ENCODE measurements around the gene DCST2.
A peak's percentile ranks its signal among the peaks of the same experiment; 100 is the strongest.

Gene DCST2

GRCh38 chr1:155032886-155033285 is 695 bp downstream of the DCST2 start:
- DNase-seq (no peak), ATAC-seq (replicated peaks) (no peak)
- Mint-ChIP-seq H3K27ac (no peak overlapping the region), H3K4me1 (no peaks in the 10 kb centered on the region), H3K4me3 (no peak overlapping the region), H3K9me3 (no peaks in the 10 kb centered on the region), H3K36me3 (no peaks in the 10 kb centered on the region), H3K27me3 (peaks cover 2 to 13% of the 10 kb centered on the region in 2 donors)

DNA sequence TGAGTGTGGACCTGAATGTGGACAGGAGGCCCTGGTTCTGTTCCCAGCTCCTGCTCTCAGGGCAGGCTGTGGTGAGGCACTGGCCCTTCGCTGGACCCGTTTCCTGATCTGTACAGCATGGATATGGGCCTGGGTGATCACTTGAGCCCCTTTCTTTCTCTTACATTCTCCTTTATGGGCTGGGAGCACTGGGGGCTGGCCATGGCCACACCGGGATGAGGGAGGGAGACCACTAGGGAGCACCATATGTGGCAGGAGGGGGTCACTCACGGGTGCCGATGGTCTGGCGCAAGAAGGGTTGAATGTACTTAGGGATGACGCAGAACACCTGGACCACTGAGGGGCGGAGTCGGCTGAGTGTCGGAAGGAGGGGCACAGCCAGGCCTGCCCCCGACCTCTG is 2.7 kb downstream of the DCST2 start:
- Mint-ChIP-seq H3K4me3 (no peak overlapping the region), H3K36me3 (no peaks in the 10 kb centered on the region), H3K9me3 (no peaks in the 10 kb centered on the region), H3K4me1 (no peaks in the 10 kb centered on the region), H3K27me3 (peaks cover 0 to 4% of the 10 kb centered on the region in 2 donors), H3K27ac (no peak overlapping the region)
- no peak for DNase-seq
- ATAC-seq (replicated peaks) = no peak

DNA sequence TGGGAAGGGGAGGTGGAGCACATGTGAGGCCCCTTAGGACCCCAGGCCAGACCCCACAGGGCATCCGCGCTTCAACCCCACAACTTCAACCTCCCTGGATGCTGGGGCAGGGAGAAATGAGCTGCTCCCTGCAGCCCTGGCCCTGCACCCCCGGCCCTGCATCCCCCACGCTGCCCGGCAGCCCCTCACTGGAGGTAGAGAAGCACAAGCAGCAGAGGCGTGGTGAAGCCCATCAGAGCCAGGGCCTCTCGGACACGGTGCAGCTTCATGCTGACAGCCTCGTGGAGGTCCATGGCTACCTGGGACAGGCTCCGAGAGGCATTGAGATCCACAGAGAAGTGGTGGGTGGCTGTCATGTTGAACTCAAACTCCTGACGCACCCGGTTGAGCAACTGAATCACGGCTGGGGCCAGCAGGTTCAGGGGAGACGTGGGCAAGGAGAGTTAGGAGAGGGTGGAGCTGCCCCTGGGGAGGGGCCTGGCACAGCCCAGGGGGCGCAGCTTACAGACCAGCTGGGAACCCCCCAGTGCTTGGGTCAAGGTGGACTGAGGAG is 3.3 kb downstream of the DCST2 start:
- H3K9me3 Mint-ChIP-seq = no peaks in the 10 kb centered on the region
- peaks cover 0 to 4% of the 10 kb centered on the region in 2 donors for H3K27me3 Mint-ChIP-seq
- no peak overlapping the region for H3K27ac Mint-ChIP-seq
- H3K4me1 Mint-ChIP-seq = no peaks in the 10 kb centered on the region
- no peak for ATAC-seq (replicated peaks)
- no peaks in the 10 kb centered on the region for H3K36me3 Mint-ChIP-seq
- H3K4me3 Mint-ChIP-seq = no peak overlapping the region
- no peak for DNase-seq

DNA sequence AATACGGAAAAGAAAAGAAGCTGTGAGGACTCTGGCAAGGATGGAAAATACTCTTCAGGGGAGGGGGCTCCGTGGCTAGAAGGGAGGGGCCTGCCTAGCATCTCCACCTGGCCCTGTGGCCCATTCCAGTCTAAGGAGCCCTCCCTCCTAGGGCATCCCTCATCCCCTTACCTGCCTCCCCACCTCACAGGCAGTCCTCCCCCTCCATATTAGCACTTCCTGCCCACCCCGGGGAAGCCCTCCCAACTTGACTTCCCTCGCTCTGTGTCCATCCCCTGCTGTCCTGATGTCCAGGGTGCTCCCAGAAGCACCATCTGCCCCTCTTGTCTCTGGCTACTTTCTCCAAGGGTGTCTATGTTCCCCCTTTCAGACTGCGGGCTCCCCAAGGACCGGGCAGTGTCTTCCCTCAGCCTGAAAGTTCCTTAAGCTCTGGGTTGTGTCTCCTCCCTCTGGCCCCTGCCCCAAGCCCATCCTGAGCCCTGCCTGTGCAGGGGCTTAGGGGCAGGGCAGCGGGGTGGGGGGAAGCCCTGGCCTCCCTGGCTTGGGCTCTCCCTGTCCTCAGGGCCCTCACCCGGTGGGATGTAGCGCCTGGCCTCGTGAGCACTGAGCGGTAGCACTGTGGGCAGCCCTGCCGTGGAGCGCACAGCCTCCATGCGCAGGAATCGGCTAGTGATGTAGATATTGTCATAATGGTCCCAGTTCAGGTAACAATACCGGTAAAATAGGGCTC is 3.9 kb downstream of the DCST2 start:
- no peak overlapping the region for H3K4me3 Mint-ChIP-seq
- no peaks in the 10 kb centered on the region for H3K36me3 Mint-ChIP-seq
- no peaks in the 10 kb centered on the region for H3K9me3 Mint-ChIP-seq
- DNase-seq = no peak
- ATAC-seq (replicated peaks) = no peak
- H3K4me1 Mint-ChIP-seq = no peaks in the 10 kb centered on the region
- no peak overlapping the region for H3K27ac Mint-ChIP-seq
- peaks cover 0 to under 1% of the 10 kb centered on the region in 2 donors for H3K27me3 Mint-ChIP-seq

- Mint-ChIP-seq H3K4me3 (no peak overlapping the region), H3K27ac (no peak overlapping the region), H3K27me3 (no peaks in the 10 kb centered on the region), H3K4me1 (peaks cover 0 to 2% of the 10 kb centered on the region in 2 donors), H3K9me3 (no peaks in the 10 kb centered on the region), H3K36me3 (peaks cover 0 to 1% of the 10 kb centered on the region in 2 donors)
- no peak for ATAC-seq (replicated peaks)
- DNase-seq = no peak
Observed at GRCh38 chr1:155026588-155026987, 7.0 kb downstream of the DCST2 start.

- Mint-ChIP-seq H3K4me3 (no peak overlapping the region), H3K27ac (no peak overlapping the region), H3K9me3 (no peaks in the 10 kb centered on the region), H3K4me1 (peaks cover 0 to 7% of the 10 kb centered on the region in 2 donors), H3K36me3 (peaks cover 0 to 3% of the 10 kb centered on the region in 2 donors), H3K27me3 (no peaks in the 10 kb centered on the region)
- DNase-seq (no peak), ATAC-seq (replicated peaks) (no peak)
Observed at GRCh38 chr1:155026154-155026553, 7.4 kb downstream of the DCST2 start.

DNA sequence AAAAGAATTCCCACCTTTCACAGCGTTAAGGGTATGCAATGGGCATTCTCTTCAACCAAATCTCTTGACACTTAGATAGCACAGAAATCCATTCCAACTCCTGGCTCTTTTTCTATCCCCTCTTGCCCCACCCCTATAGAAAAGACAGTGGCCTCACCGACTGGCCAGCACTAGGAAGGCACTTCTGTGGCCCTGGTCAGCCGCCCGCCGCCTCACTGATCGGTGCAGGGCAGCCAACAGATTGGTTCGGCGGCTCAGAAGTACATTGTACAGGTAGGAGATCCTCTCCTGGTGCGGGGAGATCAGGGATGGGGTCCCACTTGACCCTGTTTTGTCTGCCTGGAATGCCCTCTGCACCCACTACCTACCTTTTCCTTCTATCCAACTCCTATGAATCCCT is 9.3 kb downstream of the DCST2 start:
- H3K27me3 Mint-ChIP-seq = no peaks in the 10 kb centered on the region
- no peak for DNase-seq
- ATAC-seq (replicated peaks) = no peak
- no peak overlapping the region for H3K4me3 Mint-ChIP-seq
- H3K9me3 Mint-ChIP-seq = no peaks in the 10 kb centered on the region
- H3K36me3 Mint-ChIP-seq = peaks cover 8 to 9% of the 10 kb centered on the region in 2 donors
- H3K4me1 Mint-ChIP-seq = peaks cover 8 to 24% of the 10 kb centered on the region in 2 donors
- no peak overlapping the region for H3K27ac Mint-ChIP-seq

- H3K4me1 Mint-ChIP-seq = peaks cover 11 to 31% of the 10 kb centered on the region in 2 donors
- no peak for ATAC-seq (replicated peaks)
- DNase-seq = no peak
- H3K27ac Mint-ChIP-seq = no peak overlapping the region
- no peaks in the 10 kb centered on the region for H3K9me3 Mint-ChIP-seq
- peaks cover 8 to 11% of the 10 kb centered on the region in 2 donors for H3K36me3 Mint-ChIP-seq
- no peaks in the 10 kb centered on the region for H3K27me3 Mint-ChIP-seq
- no peak overlapping the region for H3K4me3 Mint-ChIP-seq
Observed at GRCh38 chr1:155023627-155024026, 10.0 kb downstream of the DCST2 start.

- no peak overlapping the region for H3K4me3 Mint-ChIP-seq
- no peak overlapping the region for H3K27ac Mint-ChIP-seq
- DNase-seq (no peak), ATAC-seq (replicated peaks) (no peak)
- H3K4me1 Mint-ChIP-seq = peaks cover 13 to 39% of the 10 kb centered on the region in 2 donors
- no peaks in the 10 kb centered on the region for H3K9me3 Mint-ChIP-seq
- H3K27me3 Mint-ChIP-seq = no peaks in the 10 kb centered on the region
- H3K36me3 Mint-ChIP-seq = peaks cover 8 to 11% of the 10 kb centered on the region in 2 donors
Observed at GRCh38 chr1:155022927-155023236, 10.7 kb downstream of the DCST2 start.

- H3K36me3 Mint-ChIP-seq = peaks cover 8 to 11% of the 10 kb centered on the region in 2 donors
- no peaks in the 10 kb centered on the region for H3K27me3 Mint-ChIP-seq
- peaks cover 14 to 43% of the 10 kb centered on the region in 2 donors for H3K4me1 Mint-ChIP-seq
- no peak overlapping the region for H3K27ac Mint-ChIP-seq
- no peak for DNase-seq
- no peaks in the 10 kb centered on the region for H3K9me3 Mint-ChIP-seq
- no peak overlapping the region for H3K4me3 Mint-ChIP-seq
- ATAC-seq (replicated peaks) = no peak
Observed at GRCh38 chr1:155022136-155022926, 11.2 kb downstream of the DCST2 start.

- ATAC-seq (replicated peaks) = no peak
- peaks cover 32 to 66% of the 10 kb centered on the region in 2 donors for H3K4me1 Mint-ChIP-seq
- no peak for DNase-seq
- no peaks in the 10 kb centered on the region for H3K27me3 Mint-ChIP-seq
- peak overlapping the region; percentile 82 for H3K27ac Mint-ChIP-seq
- H3K4me3 Mint-ChIP-seq = peak overlapping the region; percentile 2 to 39
- no peaks in the 10 kb centered on the region for H3K9me3 Mint-ChIP-seq
- peaks cover 16 to 22% of the 10 kb centered on the region in 2 donors for H3K36me3 Mint-ChIP-seq
Observed at GRCh38 chr1:155019377-155020245, 14.0 kb downstream of the DCST2 start.

DNA sequence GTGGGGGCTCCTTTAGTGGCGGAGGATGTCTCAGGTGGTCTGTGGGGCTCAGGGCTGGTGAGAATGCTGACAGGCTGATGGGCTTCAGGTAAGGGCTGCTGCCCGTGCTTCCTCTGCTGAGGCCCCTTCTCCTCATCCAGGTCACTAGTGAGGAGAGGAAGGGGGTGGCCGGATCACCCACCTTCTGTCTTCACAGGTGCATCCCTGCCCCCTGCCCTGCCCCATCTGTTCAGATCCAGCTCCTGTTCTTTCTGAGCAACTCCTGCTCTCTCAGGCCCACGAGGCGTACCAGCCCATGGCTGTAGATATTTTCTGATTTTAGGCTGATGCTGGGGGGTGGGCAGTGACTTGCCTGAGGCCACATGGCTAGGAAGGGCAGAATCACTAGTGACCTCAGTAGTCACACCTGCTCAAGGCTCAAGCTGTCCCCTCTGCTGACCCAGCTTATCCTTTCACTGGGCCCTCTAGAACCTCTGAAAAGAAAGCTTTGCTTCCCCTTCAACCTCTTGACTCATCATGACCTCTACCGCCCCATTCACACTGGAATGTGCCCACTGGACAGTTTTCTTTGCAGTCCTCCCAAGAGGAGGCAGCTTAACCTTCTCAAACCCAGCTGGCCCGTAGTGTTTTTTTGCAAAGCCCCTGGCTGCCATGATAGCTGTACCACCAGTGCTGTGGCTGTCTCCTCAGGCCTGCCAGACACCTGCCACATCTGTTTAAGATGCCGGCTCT is 14.8 kb downstream of the DCST2 start:
- peaks cover 33 to 74% of the 10 kb centered on the region in 2 donors for H3K4me1 Mint-ChIP-seq

DNA sequence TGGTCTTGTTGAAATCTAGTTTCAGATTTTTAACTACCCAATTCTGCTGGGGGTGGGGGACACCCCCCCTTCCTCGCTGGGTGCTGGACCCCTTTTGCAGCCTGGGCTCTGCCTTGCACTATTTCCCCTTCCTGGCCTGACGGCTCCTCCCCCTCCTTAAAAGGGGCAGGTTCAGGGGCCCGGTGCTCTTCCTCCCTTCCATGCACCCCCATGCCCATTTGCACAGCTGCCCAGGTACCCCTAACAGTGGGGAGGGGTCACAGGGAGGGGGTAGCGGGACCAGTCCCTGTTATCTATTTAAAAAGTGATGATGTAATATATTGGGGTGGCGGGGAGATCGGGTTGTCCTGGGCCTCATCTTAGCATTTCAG is 15.7 kb downstream of the DCST2 start:
- Mint-ChIP-seq H3K4me1 (peaks cover 41 to 83% of the 10 kb centered on the region in 2 donors), H3K4me3 (peak overlapping the region; percentile 78 to 85), H3K36me3 (peaks cover 16 to 27% of the 10 kb centered on the region in 2 donors), H3K27ac (peak overlapping the region; percentile 82), H3K9me3 (no peaks in the 10 kb centered on the region), H3K27me3 (no peaks in the 10 kb centered on the region)
- ATAC-seq (replicated peaks) (peak; percentile 19 to 26), DNase-seq (no peak)

More for the DNA sequence above, 14.8 kb downstream of the DCST2 start:
- no peaks in the 10 kb centered on the region for H3K9me3 Mint-ChIP-seq
- DNase-seq = no peak
- peak overlapping the region; percentile 82 for H3K27ac Mint-ChIP-seq
- H3K27me3 Mint-ChIP-seq = no peaks in the 10 kb centered on the region
- no peak for ATAC-seq (replicated peaks)
- peaks cover 16 to 22% of the 10 kb centered on the region in 2 donors for H3K36me3 Mint-ChIP-seq
- peak overlapping the region in 1 of 2 donors; percentile 85 for H3K4me3 Mint-ChIP-seq
